ENCODE results near the gene RICTOR. TPM values are rescaled to one million over a fixed set of nuclear protein-coding genes. Genes with fewer than 3 reads are reported as not detected.
"Not testable (repeated sequence)": the region's sequence is repeated elsewhere in the genome, so short reads cannot be mapped to it uniquely, and the experiment has no call there.

RICTOR gene
- total RNA-seq, 1 donor from 2014 or later, result 23.6 TPM

GRCh38 chr5:39014561-39014960 is 59.6 kb downstream of the RICTOR start:
- H3K4me3 Mint-ChIP-seq (ENCODE audit: unreplicated experiment), result no peak overlapping the region
- peaks cover 27% of the 10 kb centered on the region for H3K4me1 Mint-ChIP-seq (ENCODE audit: low read depth)
- H3K27ac Mint-ChIP-seq (ENCODE audit: unreplicated experiment), result peak overlapping the region; percentile 88
- H3K27me3 Mint-ChIP-seq (ENCODE audit: low read depth), result no peaks in the 10 kb centered on the region
- H3K36me3 Mint-ChIP-seq (ENCODE audit: low read depth), result peaks cover 23% of the 10 kb centered on the region
- no peak for DNase-seq (ENCODE audit: low spot score)
- H3K9me3 Mint-ChIP-seq (ENCODE audit: low read depth), result peaks cover 18% of the 10 kb centered on the region
- no peak for TF ChIP-seq CTCF (IDR thresholded peaks at IDR 0.05)

- no peak for TF ChIP-seq CTCF (IDR thresholded peaks at IDR 0.05)
- Mint-ChIP-seq H3K4me3 (ENCODE audit: unreplicated experiment) (no peak overlapping the region), H3K9me3 (ENCODE audit: low read depth) (peaks cover 18% of the 10 kb centered on the region), H3K27me3 (ENCODE audit: low read depth) (no peaks in the 10 kb centered on the region), H3K36me3 (ENCODE audit: low read depth) (peaks cover 21% of the 10 kb centered on the region), H3K27ac (ENCODE audit: unreplicated experiment) (peak overlapping the region; percentile 68), H3K4me1 (ENCODE audit: low read depth) (peaks cover 27% of the 10 kb centered on the region)
- no peak for DNase-seq (ENCODE audit: low spot score)
These were observed 60.3 kb downstream of the RICTOR start for GRCh38 chr5:39013938-39014337.

GRCh38 chr5:39010958-39011357 is 63.2 kb downstream of the RICTOR start:
- not testable (repeated sequence) for H3K27ac Mint-ChIP-seq (ENCODE audit: unreplicated experiment)
- H3K4me1 Mint-ChIP-seq (ENCODE audit: low read depth), result peaks cover 20% of the 10 kb centered on the region

GRCh38 chr5:39009981-39010380 is 64.2 kb downstream of the RICTOR start:
- Mint-ChIP-seq H3K36me3 (ENCODE audit: low read depth) (peaks cover 20% of the 10 kb centered on the region), H3K27me3 (ENCODE audit: low read depth) (no peaks in the 10 kb centered on the region), H3K4me3 (ENCODE audit: unreplicated experiment) (no peak overlapping the region), H3K9me3 (ENCODE audit: low read depth) (peaks cover 18% of the 10 kb centered on the region), H3K4me1 (ENCODE audit: low read depth) (peaks cover 13% of the 10 kb centered on the region), H3K27ac (ENCODE audit: unreplicated experiment) (no peak overlapping the region)
- TF ChIP-seq CTCF (IDR thresholded peaks at IDR 0.05), result no peak
- no peak for DNase-seq (ENCODE audit: low spot score)

More at GRCh38 chr5:39010958-39011357, 63.2 kb downstream of the RICTOR start:
- Mint-ChIP-seq H3K36me3 (ENCODE audit: low read depth) (peaks cover 17% of the 10 kb centered on the region), H3K9me3 (ENCODE audit: low read depth) (peaks cover 18% of the 10 kb centered on the region)
- not testable (repeated sequence) for H3K27me3 Mint-ChIP-seq (ENCODE audit: low read depth); H3K4me3 Mint-ChIP-seq (ENCODE audit: unreplicated experiment); DNase-seq (ENCODE audit: low spot score)

GRCh38 chr5:39009280-39009679 is 64.9 kb downstream of the RICTOR start:
- Mint-ChIP-seq H3K27ac (ENCODE audit: unreplicated experiment) (no peak overlapping the region), H3K9me3 (ENCODE audit: low read depth) (peaks cover 18% of the 10 kb centered on the region), H3K4me1 (ENCODE audit: low read depth) (peaks cover 8% of the 10 kb centered on the region), H3K27me3 (ENCODE audit: low read depth) (no peaks in the 10 kb centered on the region), H3K4me3 (ENCODE audit: unreplicated experiment) (no peak overlapping the region), H3K36me3 (ENCODE audit: low read depth) (peaks cover 21% of the 10 kb centered on the region)
- TF ChIP-seq CTCF (IDR thresholded peaks at IDR 0.05), result no peak
- DNase-seq (ENCODE audit: low spot score), result no peak

- peaks cover 18% of the 10 kb centered on the region for H3K36me3 Mint-ChIP-seq (ENCODE audit: low read depth)
- H3K4me1 Mint-ChIP-seq (ENCODE audit: low read depth), result no peaks in the 10 kb centered on the region
- no peak for TF ChIP-seq CTCF (IDR thresholded peaks at IDR 0.05)
- DNase-seq (ENCODE audit: low spot score), result no peak
- peaks cover 12% of the 10 kb centered on the region for H3K9me3 Mint-ChIP-seq (ENCODE audit: low read depth)
- no peak overlapping the region for H3K27ac Mint-ChIP-seq (ENCODE audit: unreplicated experiment)
- H3K27me3 Mint-ChIP-seq (ENCODE audit: low read depth), result no peaks in the 10 kb centered on the region
- no peak overlapping the region for H3K4me3 Mint-ChIP-seq (ENCODE audit: unreplicated experiment)
These were observed 67.5 kb downstream of the RICTOR start for GRCh38 chr5:39006650-39007049.

Data from chondrocyte (in vitro differentiated cells).